Sigmoid colon (tissue), 4 donors: ENCODE results near the gene BCORL1.

Source experiments
- EP300 ChIP-seq, 4 donors: sonication (generic); formaldehyde crosslinking; IDR thresholded peaks; one replicate each; pipeline ENCODE4 v1.6.1; 2017; ENCODE audit warnings: antibody characterized with exemption in 4 of 4
- POLR2A ChIP-seq, 2 donors: fragments of 450-650 bp; IDR thresholded peaks; one replicate each; pipeline ENCODE4 v1.6.1; 2016; ENCODE audit warnings: antibody characterized with exemption in 2 of 2, mild to moderate bottlenecking in 2 of 2, moderate library complexity in 2 of 2
- POLR2AphosphoS5 ChIP-seq, 4 donors: sonication (generic); formaldehyde crosslinking; IDR thresholded peaks; one replicate each; pipeline ENCODE4 v1.6.1; 2017; ENCODE audit warnings: antibody characterized with exemption in 4 of 4
- TF ChIP-seq, protein P1 (sequence below), 4 experiments: fragments of 450-650 bp in 3 of 4; fragments of 200-600 bp in 1 of 4; IDR thresholded peaks; one replicate each; pipeline ENCODE4 v1.5.1; 2016 to 2019; ENCODE audit warnings: antibody characterized with exemption in 4 of 4, mild to moderate bottlenecking in 3 of 4, moderate library complexity in 2 of 4

DNA sequence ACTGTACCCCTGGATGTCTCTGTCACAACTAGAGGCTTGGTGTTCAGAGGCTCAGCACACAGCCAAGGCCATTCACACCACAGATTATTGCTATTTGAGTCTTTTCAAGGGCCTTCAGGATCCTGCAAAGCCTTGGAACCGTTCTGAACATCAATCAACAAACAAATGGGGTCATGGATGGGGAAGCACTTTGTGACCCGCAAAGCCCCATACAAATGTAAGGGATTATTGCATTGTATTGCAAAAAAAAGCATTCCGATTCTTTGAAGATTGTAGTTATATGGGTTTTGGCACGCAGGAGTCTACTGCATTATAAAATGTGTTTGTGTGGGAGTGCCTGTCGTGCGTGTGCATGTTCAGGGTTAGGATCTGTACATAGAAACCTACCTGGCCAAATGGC is 17.3 kb upstream of the BCORL1 start:
- no peak for TF ChIP-seq POLR2A (IDR thresholded peaks at IDR 0.05)
- TF ChIP-seq, protein P1, sequence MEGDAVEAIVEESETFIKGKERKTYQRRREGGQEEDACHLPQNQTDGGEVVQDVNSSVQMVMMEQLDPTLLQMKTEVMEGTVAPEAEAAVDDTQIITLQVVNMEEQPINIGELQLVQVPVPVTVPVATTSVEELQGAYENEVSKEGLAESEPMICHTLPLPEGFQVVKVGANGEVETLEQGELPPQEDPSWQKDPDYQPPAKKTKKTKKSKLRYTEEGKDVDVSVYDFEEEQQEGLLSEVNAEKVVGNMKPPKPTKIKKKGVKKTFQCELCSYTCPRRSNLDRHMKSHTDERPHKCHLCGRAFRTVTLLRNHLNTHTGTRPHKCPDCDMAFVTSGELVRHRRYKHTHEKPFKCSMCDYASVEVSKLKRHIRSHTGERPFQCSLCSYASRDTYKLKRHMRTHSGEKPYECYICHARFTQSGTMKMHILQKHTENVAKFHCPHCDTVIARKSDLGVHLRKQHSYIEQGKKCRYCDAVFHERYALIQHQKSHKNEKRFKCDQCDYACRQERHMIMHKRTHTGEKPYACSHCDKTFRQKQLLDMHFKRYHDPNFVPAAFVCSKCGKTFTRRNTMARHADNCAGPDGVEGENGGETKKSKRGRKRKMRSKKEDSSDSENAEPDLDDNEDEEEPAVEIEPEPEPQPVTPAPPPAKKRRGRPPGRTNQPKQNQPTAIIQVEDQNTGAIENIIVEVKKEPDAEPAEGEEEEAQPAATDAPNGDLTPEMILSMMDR (IDR thresholded peaks at IDR 0.05): no peak
- TF ChIP-seq EP300 (IDR thresholded peaks at IDR 0.05): no peak
- no peak for TF ChIP-seq POLR2AphosphoS5 (IDR thresholded peaks at IDR 0.05)
